Stimulated activated CD8-positive, alpha-beta memory T cell treated with anti-CD3 and anti-CD28 coated beads, Interleukin-12 subunit alpha, Interleukin-12 subunit beta, amount 100 ng/mL, for 1 hour (primary cell): Measurements from ENCODE around the gene SIGMAR1.

ENCODE experiments used
- DNase-seq: peaks from one replicate; pipeline ENCODE4 v3.0.0-alpha.2; 2020; ENCODE audit warnings: low read depth

Gene SIGMAR1

GRCh38 chr9:34637356-34638137 lies at the start of gene SIGMAR1:
SIGMAR1 (minus strand) TSS chr9:34637787; CDS start chr9:34637697, 90 bp downstream.
- peak; percentile 87 for DNase-seq

GRCh38 chr9:34686732-34687131 lies 49.1 kb upstream of the SIGMAR1 start:
- no peak for DNase-seq

GRCh38 chr9:34686231-34686630 lies 48.6 kb upstream of the SIGMAR1 start:
- no peak for DNase-seq

- DNase-seq: no peak
Observed at GRCh38 chr9:34685591-34685990, 48.0 kb upstream of the SIGMAR1 start.

GRCh38 chr9:34684816-34685215 lies 47.2 kb upstream of the SIGMAR1 start:
- no peak for DNase-seq

GRCh38 chr9:34684145-34684544 lies 46.6 kb upstream of the SIGMAR1 start:
- no peak for DNase-seq

GRCh38 chr9:34675869-34676268 lies 38.3 kb upstream of the SIGMAR1 start:
- no peak for DNase-seq

GRCh38 chr9:34675048-34675714 lies 37.6 kb upstream of the SIGMAR1 start:
- DNase-seq: peak; percentile 38

- DNase-seq: no peak
Observed at GRCh38 chr9:34674440-34674839, 36.9 kb upstream of the SIGMAR1 start.

GRCh38 chr9:34671307-34671706 lies 33.7 kb upstream of the SIGMAR1 start:
- DNase-seq: no peak

- no peak for DNase-seq
Observed at GRCh38 chr9:34669809-34670562, 32.4 kb upstream of the SIGMAR1 start.

GRCh38 chr9:34665381-34666250 lies 28.0 kb upstream of the SIGMAR1 start:
- peak; percentile 86 for DNase-seq

- DNase-seq: no peak
Observed at GRCh38 chr9:34665067-34665380, 27.4 kb upstream of the SIGMAR1 start.

- DNase-seq: peak; percentile 56
Observed at GRCh38 chr9:34664281-34665066, 26.9 kb upstream of the SIGMAR1 start.

GRCh38 chr9:34663303-34663605 lies 25.7 kb upstream of the SIGMAR1 start:
- DNase-seq: no peak

GRCh38 chr9:34662526-34663302 lies 25.1 kb upstream of the SIGMAR1 start, which contains the start of gene CCL27:
CCL27 (minus strand) TSS chr9:34662657; CDS start chr9:34662633, 24 bp downstream.
- no peak for DNase-seq

- no peak for DNase-seq
Observed at GRCh38 chr9:34659592-34660253, 22.1 kb upstream of the SIGMAR1 start.

- DNase-seq: no peak
Observed at GRCh38 chr9:34658461-34658860, 20.9 kb upstream of the SIGMAR1 start.

GRCh38 chr9:34656992-34657391 lies 19.4 kb upstream of the SIGMAR1 start:
- no peak for DNase-seq

GRCh38 chr9:34655394-34655793 lies 17.8 kb upstream of the SIGMAR1 start:
- DNase-seq: no peak
